22Rv1 (cell line): ENCODE data around the gene FN1.
"Not testable (repeated sequence)": the region's sequence is repeated elsewhere in the genome, so short reads cannot be mapped to it uniquely, and the experiment has no call there.

ENCODE experiments used
- H3K27ac ChIP-seq: fragments of 450-650 bp; 2 replicates; pipeline ENCODE4 v1.5.1; 2017
- CTCF ChIP-seq: fragments of 450-650 bp; IDR thresholded peaks from 2 replicates; pipeline ENCODE4 v1.5.1; 2017; ENCODE audit warnings: mild to moderate bottlenecking
- ZFX ChIP-seq: fragments of 450-650 bp; IDR thresholded peaks from 2 replicates; pipeline ENCODE4 v1.6.1; 2017; ENCODE audit warnings: antibody characterized with exemption, borderline replicate concordance

FN1 gene

GRCh38 chr2:215360596-215360995, 75.3 kb downstream of the FN1 start:
- no peak overlapping the region for H3K27ac ChIP-seq

GRCh38 chr2:215360059-215360458, 75.8 kb downstream of the FN1 start:
- H3K27ac ChIP-seq, result not testable (repeated sequence)

More at GRCh38 chr2:215360596-215360995, 75.3 kb downstream of the FN1 start:
- TF ChIP-seq ZFX, result no peak
- no peak for TF ChIP-seq CTCF

GRCh38 chr2:215359576-215359922, 76.3 kb downstream of the FN1 start:
- no peak overlapping the region for H3K27ac ChIP-seq
- TF ChIP-seq CTCF, result no peak
- TF ChIP-seq ZFX, result no peak

- TF ChIP-seq ZFX, result no peak
- no peak overlapping the region for H3K27ac ChIP-seq
These were observed 76.8 kb downstream of the FN1 start for GRCh38 chr2:215358891-215359575.

GRCh38 chr2:215358312-215358845, 77.5 kb downstream of the FN1 start:
- H3K27ac ChIP-seq, result no peak overlapping the region
- no peak for TF ChIP-seq ZFX

GRCh38 chr2:215357660-215358059, 78.2 kb downstream of the FN1 start:
- TF ChIP-seq CTCF (no peak), ZFX (no peak)
- H3K27ac ChIP-seq, result no peak overlapping the region

- H3K27ac ChIP-seq, result no peak overlapping the region
- TF ChIP-seq CTCF, result no peak
- no peak for TF ChIP-seq ZFX
These were observed 78.9 kb downstream of the FN1 start for GRCh38 chr2:215356948-215357461.

- no peak overlapping the region for H3K27ac ChIP-seq
- TF ChIP-seq ZFX, result no peak
- no peak for TF ChIP-seq CTCF
These were observed 79.4 kb downstream of the FN1 start for GRCh38 chr2:215356334-215356947.
